K562 (cell line): ENCODE measurements around the gene FES. TPM values are rescaled to one million over a fixed set of nuclear protein-coding genes. Genes with fewer than 3 reads are reported as not detected.

ENCODE experiments used
- AFF1 ChIP-seq, 2 experiments: fragments of 450-650 bp; IDR thresholded peaks; 2 replicates each; pipeline ENCODE4 v1.6.1; 2018; ENCODE audit warnings: mild to moderate bottlenecking in 2 of 2, low read depth in 1 of 2; ENCODE audit not compliant: partially characterized antibody in 2 of 2
- BRF2 ChIP-seq: IDR thresholded peaks from 3 replicates; pipeline ENCODE4 v1.6.1; 2011; ENCODE audit warnings: borderline replicate concordance, mild to moderate bottlenecking; ENCODE audit not compliant: insufficient read length, insufficient read depth
- HBP1 ChIP-seq: fragments of 450-650 bp; formaldehyde crosslinking; IDR thresholded peaks from 2 replicates; pipeline ENCODE4 v1.4.0; 2022; ENCODE audit warnings: missing genetic modification characterization
- KDM2B ChIP-seq: fragments of 250-450 bp; sonication (Bioruptor Pico); IDR thresholded peaks from 2 replicates; pipeline ENCODE4 v1.8.0; 2021; ENCODE audit warnings: mild to moderate bottlenecking, moderate library complexity
- NCOA2 ChIP-seq, 2 experiments: fragments of 450-650 bp; IDR thresholded peaks; 2 replicates each; pipeline ENCODE4 v1.6.1; 2018; ENCODE audit warnings: mild to moderate bottlenecking in 2 of 2, moderate library complexity in 1 of 2; ENCODE audit not compliant: partially characterized antibody in 2 of 2
- NR0B1 ChIP-seq: fragments of 450-650 bp; IDR thresholded peaks from one replicate; pipeline ENCODE4 v1.6.1; 2018; ENCODE audit warnings: mild to moderate bottlenecking, moderate library complexity; ENCODE audit not compliant: partially characterized antibody
- PHTF2 ChIP-seq: fragments of 250-450 bp; sonication (Bioruptor Pico); IDR thresholded peaks from 2 replicates; pipeline ENCODE4 v1.5.0; 2021; ENCODE audit warnings: mild to moderate bottlenecking
- POLR2H ChIP-seq: IDR thresholded peaks from 2 replicates; pipeline ENCODE4 v1.6.1; 2016; ENCODE audit warnings: missing genetic modification characterization, low read depth, mild to moderate bottlenecking, control low read depth, missing compliant biosample characterization, moderate library complexity
- RFX5 ChIP-seq: IDR thresholded peaks from 2 replicates; pipeline ENCODE4 v1.6.1; 2011; ENCODE audit warnings: low read depth, mild to moderate bottlenecking, improper control_type of control experiment, low read length
- ZEB2 ChIP-seq: fragments of 450-650 bp; IDR thresholded peaks from 2 replicates; pipeline ENCODE4 v1.6.1; 2016
- ZKSCAN3 ChIP-seq: fragments of 250-450 bp; sonication (Bioruptor Pico); IDR thresholded peaks from 2 replicates; pipeline ENCODE4 v1.4.0; 2020
- ZNF785 ChIP-seq: fragments of 250-450 bp; sonication (Bioruptor Pico); IDR thresholded peaks from 2 replicates; pipeline ENCODE4 v1.4.0; 2020; ENCODE audit warnings: mild to moderate bottlenecking
- ZNF79 ChIP-seq: fragments of 250-450 bp; sonication (Bioruptor Pico); IDR thresholded peaks from 2 replicates; pipeline ENCODE4 v1.4.0; 2020; ENCODE audit warnings: low read depth, mild to moderate bottlenecking, moderate library complexity
- polyA plus RNA-seq, 8 experiments: library from polyadenylated mRNA; depleted of rRNA in 4 of 8; stranded (reverse) in 5 of 8; unstranded in 3 of 8; fragments of >200 nt; fragmentation: Nextera tagmentation in 2 of 8; fragmentation: Illumina TruSeq in 1 of 8; extraction: Ambion mirVana in 2 of 8; extraction: Trizol in 1 of 8; gene quantifications; 2 replicates each; pipeline versions ENCODE4 v1.2.1 to v1.2.3, GENCODE V29; 2011 to 2014; ENCODE audit warnings: inconsistent platforms in 1 of 8, missing spikeins in 1 of 8
- total RNA-seq, 7 experiments: library from RNA; depleted of rRNA in 6 of 7; stranded (reverse); fragments of >200 nt in 6 of 7; fragmentation: Illumina TruSeq in 2 of 7; extraction: Trizol in 2 of 7; gene quantifications; 2 replicates each; pipeline versions ENCODE4 v1.2.1 to v1.2.3, GENCODE V29; 2011 to 2021; ENCODE audit warnings: low replicate concordance in 1 of 7
- TF ChIP-seq, protein P1 (sequence below): sonication (generic); formaldehyde crosslinking; IDR thresholded peaks from 2 replicates; pipeline ENCODE4 v1.8.0; 2023; ENCODE audit warnings: mild to moderate bottlenecking, missing genetic modification reagents
- TF ChIP-seq, protein P2 (sequence below): fragments of 450-650 bp; formaldehyde crosslinking; IDR thresholded peaks from 2 replicates; pipeline ENCODE4 v1.4.0; 2020; ENCODE audit warnings: mild to moderate bottlenecking, mixed read lengths

The FES gene
- total and polyA plus RNA-seq, 9 of the 15 experiments (the other 6 are each of a cell fraction or from before 2014, with no cell fraction given): 0.38 to 2.6 (median 0.82) TPM

DNA sequence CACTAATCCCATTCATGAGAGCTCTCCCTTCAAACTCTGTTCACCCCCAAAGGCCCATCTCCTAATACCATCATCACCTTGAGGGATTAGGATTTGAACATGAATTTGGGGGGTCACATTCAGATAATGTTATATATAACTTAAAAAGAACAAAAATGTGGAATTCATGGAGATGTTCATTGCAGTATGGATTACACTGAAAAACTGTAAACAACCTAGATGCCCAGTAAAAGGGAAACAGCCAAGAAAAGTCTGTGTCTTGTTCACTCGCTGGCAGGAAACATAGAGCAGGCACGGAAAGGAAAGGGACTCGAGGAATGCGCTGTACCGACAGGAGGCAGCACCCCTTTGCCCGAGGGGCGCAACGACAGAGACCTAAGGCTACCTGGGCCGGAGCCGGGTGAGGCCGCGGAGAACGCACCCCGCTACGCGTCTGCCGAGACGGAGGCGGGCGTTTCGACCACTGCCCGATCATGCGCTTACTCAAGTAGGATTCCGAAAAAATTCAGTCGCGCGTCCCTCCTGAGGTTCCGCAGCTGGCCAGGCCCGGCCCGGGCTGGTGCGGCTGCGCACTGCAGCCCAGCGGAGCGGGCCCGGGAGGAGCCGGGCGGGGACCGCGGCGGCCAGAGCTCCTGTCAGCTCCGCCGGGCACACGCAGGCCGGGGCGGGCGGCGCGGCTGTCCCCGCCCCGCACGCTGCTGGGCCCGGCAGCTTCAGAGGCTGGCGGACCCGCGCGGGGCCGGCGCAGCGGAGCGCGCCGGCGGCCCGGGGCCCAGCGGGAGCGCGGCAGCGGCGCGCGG is 17.9 kb downstream of the FES start (continued):
- TF ChIP-seq HBP1 (CRISPR knock-in tag): no peak
- TF ChIP-seq NCOA2 (IDR thresholded peaks at IDR 0.05; ENCODE audit: partially characterized antibody in 2 of 2): no peak
- TF ChIP-seq NR0B1: no peak
- TF ChIP-seq POLR2H (tag): peak; percentile 71
- peak in 1 of 2 experiments; percentile 68 for TF ChIP-seq AFF1 (IDR thresholded peaks at IDR 0.05; ENCODE audit: low read depth in 1 of 2, partially characterized antibody in 2 of 2)
- TF ChIP-seq RFX5: no peak
- TF ChIP-seq, protein P1, sequence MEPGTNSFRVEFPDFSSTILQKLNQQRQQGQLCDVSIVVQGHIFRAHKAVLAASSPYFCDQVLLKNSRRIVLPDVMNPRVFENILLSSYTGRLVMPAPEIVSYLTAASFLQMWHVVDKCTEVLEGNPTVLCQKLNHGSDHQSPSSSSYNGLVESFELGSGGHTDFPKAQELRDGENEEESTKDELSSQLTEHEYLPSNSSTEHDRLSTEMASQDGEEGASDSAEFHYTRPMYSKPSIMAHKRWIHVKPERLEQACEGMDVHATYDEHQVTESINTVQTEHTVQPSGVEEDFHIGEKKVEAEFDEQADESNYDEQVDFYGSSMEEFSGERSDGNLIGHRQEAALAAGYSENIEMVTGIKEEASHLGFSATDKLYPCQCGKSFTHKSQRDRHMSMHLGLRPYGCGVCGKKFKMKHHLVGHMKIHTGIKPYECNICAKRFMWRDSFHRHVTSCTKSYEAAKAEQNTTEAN (CRISPR knock-in tag): no peak
- TF ChIP-seq ZKSCAN3 (CRISPR knock-in tag): no peak
- TF ChIP-seq, protein P2, sequence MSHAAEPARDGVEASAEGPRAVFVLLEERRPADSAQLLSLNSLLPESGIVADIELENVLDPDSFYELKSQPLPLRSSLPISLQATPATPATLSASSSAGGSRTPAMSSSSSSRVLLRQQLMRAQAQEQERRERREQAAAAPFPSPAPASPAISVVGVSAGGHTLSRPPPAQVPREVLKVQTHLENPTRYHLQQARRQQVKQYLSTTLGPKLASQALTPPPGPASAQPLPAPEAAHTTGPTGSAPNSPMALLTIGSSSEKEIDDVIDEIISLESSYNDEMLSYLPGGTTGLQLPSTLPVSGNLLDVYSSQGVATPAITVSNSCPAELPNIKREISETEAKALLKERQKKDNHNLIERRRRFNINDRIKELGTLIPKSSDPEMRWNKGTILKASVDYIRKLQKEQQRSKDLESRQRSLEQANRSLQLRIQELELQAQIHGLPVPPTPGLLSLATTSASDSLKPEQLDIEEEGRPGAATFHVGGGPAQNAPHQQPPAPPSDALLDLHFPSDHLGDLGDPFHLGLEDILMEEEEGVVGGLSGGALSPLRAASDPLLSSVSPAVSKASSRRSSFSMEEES (CRISPR knock-in tag): no peak
- no peak; the same call in 1 of the 2 replicates for TF ChIP-seq ZEB2
- no peak for TF ChIP-seq PHTF2 (CRISPR knock-in tag)
- peak; percentile 83; the same call in 1 of the 2 replicates for TF ChIP-seq KDM2B (CRISPR knock-in tag)
- TF ChIP-seq ZNF79 (CRISPR knock-in tag): no peak
- no peak for TF ChIP-seq BRF2
- no peak for TF ChIP-seq ZNF785 (CRISPR knock-in tag)
